GM23338 (cell line): ENCODE results near the gene TBC1D2B.
"Not testable (repeated sequence)": the region's sequence is repeated elsewhere in the genome, so short reads cannot be mapped to it uniquely, and the experiment has no call there.

Experiments
- CREB1 ChIP-seq: fragments of 250-450 bp; sonication (Bioruptor Pico); IDR thresholded peaks from 2 replicates; pipeline ENCODE4 v1.5.0; 2020; ENCODE audit warnings: low read depth, mild to moderate bottlenecking, moderate library complexity
- CTCF ChIP-seq, 2 experiments: fragments of 200-600 bp in 1 of 2; sonication (generic) in 1 of 2; conservative IDR thresholded peaks; 2 replicates each; pipeline versions ENCODE4 v1.5.1 to v1.6.1; 2016 to 2017; ENCODE audit warnings: antibody characterized with exemption in 2 of 2, low read depth in 2 of 2, mild to moderate bottlenecking in 2 of 2, moderate library complexity in 1 of 2
- ETS1 ChIP-seq: IDR thresholded peaks from 2 replicates; pipeline ENCODE4 v1.6.1; 2016; ENCODE audit warnings: antibody characterized with exemption
- EZH2 ChIP-seq: fragments of 200-600 bp; sonication (generic); IDR thresholded peaks from one replicate; pipeline ENCODE4 v1.8.0; 2017; ENCODE audit warnings: antibody characterized with exemption, mild to moderate bottlenecking, low read depth; ENCODE audit not compliant: unreplicated experiment
- EZH2phosphoT487 ChIP-seq: fragments of 200-600 bp; sonication (generic); IDR thresholded peaks from one replicate; pipeline ENCODE4 v1.8.1; 2018; ENCODE audit warnings: antibody characterized with exemption; ENCODE audit not compliant: unreplicated experiment
- JUNB ChIP-seq: IDR thresholded peaks from one replicate; pipeline ENCODE4 v1.6.1; 2016; ENCODE audit warnings: antibody characterized with exemption; ENCODE audit not compliant: unreplicated experiment
- NANOG ChIP-seq: IDR thresholded peaks from 2 replicates; pipeline ENCODE4 v1.6.1; 2016; ENCODE audit warnings: antibody characterized with exemption, borderline replicate concordance
- POLR2AphosphoS5 ChIP-seq: IDR thresholded peaks from 2 replicates; pipeline ENCODE4 v1.6.1; 2016; ENCODE audit warnings: antibody characterized with exemption, low read depth
- STAT1 ChIP-seq: IDR thresholded peaks from one replicate; pipeline ENCODE4 v1.6.1; 2016; ENCODE audit warnings: antibody characterized with exemption; ENCODE audit not compliant: unreplicated experiment
- ZNF114 ChIP-seq: fragments of 250-450 bp; sonication (Bioruptor Pico); IDR thresholded peaks from 2 replicates; pipeline ENCODE4 v1.5.0; 2020; ENCODE audit warnings: mild to moderate bottlenecking, moderate library complexity
- ZNF331 ChIP-seq: fragments of 250-450 bp; sonication (Bioruptor Pico); IDR thresholded peaks from 2 replicates; pipeline ENCODE4 v1.5.0; 2020; ENCODE audit warnings: low read depth, mild to moderate bottlenecking, moderate library complexity
- TF ChIP-seq, protein P1 (sequence below): IDR thresholded peaks from one replicate; pipeline ENCODE4 v1.6.1; 2018; ENCODE audit warnings: antibody characterized with exemption; ENCODE audit not compliant: unreplicated experiment
- TF ChIP-seq, protein P2 (sequence below): fragments of 250-450 bp; sonication (Bioruptor Pico); IDR thresholded peaks from 2 replicates; pipeline ENCODE4 v1.5.0; 2020; ENCODE audit warnings: mild to moderate bottlenecking, moderate library complexity

GRCh38 chr15:77972706-77973105 lies 104.8 kb downstream of the TBC1D2B start:
- not testable (repeated sequence) for TF ChIP-seq CTCF (conservative IDR thresholded peaks at IDR 0.05; ENCODE audit: low read depth in 2 of 2); EZH2; POLR2AphosphoS5; ETS1; CREB1 (CRISPR knock-in tag); ZNF331 (CRISPR knock-in tag); EZH2phosphoT487; JUNB; STAT1; NANOG; ZNF114
- TF ChIP-seq, protein P1, sequence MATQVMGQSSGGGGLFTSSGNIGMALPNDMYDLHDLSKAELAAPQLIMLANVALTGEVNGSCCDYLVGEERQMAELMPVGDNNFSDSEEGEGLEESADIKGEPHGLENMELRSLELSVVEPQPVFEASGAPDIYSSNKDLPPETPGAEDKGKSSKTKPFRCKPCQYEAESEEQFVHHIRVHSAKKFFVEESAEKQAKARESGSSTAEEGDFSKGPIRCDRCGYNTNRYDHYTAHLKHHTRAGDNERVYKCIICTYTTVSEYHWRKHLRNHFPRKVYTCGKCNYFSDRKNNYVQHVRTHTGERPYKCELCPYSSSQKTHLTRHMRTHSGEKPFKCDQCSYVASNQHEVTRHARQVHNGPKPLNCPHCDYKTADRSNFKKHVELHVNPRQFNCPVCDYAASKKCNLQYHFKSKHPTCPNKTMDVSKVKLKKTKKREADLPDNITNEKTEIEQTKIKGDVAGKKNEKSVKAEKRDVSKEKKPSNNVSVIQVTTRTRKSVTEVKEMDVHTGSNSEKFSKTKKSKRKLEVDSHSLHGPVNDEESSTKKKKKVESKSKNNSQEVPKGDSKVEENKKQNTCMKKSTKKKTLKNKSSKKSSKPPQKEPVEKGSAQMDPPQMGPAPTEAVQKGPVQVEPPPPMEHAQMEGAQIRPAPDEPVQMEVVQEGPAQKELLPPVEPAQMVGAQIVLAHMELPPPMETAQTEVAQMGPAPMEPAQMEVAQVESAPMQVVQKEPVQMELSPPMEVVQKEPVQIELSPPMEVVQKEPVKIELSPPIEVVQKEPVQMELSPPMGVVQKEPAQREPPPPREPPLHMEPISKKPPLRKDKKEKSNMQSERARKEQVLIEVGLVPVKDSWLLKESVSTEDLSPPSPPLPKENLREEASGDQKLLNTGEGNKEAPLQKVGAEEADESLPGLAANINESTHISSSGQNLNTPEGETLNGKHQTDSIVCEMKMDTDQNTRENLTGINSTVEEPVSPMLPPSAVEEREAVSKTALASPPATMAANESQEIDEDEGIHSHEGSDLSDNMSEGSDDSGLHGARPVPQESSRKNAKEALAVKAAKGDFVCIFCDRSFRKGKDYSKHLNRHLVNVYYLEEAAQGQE: not testable (repeated sequence)
- TF ChIP-seq, protein P2, sequence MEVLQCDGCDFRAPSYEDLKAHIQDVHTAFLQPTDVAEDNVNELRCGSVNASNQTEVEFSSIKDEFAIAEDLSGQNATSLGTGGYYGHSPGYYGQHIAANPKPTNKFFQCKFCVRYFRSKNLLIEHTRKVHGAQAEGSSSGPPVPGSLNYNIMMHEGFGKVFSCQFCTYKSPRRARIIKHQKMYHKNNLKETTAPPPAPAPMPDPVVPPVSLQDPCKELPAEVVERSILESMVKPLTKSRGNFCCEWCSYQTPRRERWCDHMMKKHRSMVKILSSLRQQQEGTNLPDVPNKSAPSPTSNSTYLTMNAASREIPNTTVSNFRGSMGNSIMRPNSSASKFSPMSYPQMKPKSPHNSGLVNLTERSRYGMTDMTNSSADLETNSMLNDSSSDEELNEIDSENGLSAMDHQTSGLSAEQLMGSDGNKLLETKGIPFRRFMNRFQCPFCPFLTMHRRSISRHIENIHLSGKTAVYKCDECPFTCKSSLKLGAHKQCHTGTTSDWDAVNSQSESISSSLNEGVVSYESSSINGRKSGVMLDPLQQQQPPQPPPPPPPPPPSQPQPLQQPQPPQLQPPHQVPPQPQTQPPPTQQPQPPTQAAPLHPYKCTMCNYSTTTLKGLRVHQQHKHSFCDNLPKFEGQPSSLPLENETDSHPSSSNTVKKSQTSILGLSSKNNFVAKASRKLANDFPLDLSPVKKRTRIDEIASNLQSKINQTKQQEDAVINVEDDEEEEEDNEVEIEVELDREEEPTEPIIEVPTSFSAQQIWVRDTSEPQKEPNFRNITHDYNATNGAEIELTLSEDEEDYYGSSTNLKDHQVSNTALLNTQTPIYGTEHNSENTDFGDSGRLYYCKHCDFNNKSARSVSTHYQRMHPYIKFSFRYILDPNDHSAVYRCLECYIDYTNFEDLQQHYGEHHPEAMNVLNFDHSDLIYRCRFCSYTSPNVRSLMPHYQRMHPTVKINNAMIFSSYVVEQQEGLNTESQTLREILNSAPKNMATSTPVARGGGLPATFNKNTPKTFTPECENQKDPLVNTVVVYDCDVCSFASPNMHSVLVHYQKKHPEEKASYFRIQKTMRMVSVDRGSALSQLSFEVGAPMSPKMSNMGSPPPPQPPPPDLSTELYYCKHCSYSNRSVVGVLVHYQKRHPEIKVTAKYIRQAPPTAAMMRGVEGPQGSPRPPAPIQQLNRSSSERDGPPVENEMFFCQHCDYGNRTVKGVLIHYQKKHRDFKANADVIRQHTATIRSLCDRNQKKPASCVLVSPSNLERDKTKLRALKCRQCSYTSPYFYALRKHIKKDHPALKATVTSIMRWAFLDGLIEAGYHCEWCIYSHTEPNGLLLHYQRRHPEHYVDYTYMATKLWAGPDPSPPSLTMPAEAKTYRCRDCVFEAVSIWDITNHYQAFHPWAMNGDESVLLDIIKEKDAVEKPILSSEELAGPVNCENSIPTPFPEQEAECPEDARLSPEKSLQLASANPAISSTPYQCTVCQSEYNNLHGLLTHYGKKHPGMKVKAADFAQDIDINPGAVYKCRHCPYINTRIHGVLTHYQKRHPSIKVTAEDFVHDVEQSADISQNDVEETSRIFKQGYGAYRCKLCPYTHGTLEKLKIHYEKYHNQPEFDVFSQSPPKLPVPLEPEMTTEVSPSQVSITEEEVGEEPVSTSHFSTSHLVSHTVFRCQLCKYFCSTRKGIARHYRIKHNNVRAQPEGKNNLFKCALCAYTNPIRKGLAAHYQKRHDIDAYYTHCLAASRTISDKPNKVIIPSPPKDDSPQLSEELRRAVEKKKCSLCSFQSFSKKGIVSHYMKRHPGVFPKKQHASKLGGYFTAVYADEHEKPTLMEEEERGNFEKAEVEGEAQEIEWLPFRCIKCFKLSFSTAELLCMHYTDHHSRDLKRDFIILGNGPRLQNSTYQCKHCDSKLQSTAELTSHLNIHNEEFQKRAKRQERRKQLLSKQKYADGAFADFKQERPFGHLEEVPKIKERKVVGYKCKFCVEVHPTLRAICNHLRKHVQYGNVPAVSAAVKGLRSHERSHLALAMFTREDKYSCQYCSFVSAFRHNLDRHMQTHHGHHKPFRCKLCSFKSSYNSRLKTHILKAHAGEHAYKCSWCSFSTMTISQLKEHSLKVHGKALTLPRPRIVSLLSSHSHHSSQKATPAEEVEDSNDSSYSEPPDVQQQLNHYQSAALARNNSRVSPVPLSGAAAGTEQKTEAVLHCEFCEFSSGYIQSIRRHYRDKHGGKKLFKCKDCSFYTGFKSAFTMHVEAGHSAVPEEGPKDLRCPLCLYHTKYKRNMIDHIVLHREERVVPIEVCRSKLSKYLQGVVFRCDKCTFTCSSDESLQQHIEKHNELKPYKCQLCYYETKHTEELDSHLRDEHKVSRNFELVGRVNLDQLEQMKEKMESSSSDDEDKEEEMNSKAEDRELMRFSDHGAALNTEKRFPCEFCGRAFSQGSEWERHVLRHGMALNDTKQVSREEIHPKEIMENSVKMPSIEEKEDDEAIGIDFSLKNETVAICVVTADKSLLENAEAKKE (CRISPR knock-in tag): not testable (repeated sequence)
